ENCODE measurements around the gene MVD. TPM values are rescaled to one million over a fixed set of nuclear protein-coding genes. Genes with fewer than 3 reads are reported as not detected.
A peak's percentile ranks its signal among the peaks of the same experiment; 100 is the strongest.

Gene MVD
- total and polyA plus RNA-seq, 2 of the 4 experiments (the other 2 are of a cell fraction), result 18.3 to 28.4 TPM

DNA sequence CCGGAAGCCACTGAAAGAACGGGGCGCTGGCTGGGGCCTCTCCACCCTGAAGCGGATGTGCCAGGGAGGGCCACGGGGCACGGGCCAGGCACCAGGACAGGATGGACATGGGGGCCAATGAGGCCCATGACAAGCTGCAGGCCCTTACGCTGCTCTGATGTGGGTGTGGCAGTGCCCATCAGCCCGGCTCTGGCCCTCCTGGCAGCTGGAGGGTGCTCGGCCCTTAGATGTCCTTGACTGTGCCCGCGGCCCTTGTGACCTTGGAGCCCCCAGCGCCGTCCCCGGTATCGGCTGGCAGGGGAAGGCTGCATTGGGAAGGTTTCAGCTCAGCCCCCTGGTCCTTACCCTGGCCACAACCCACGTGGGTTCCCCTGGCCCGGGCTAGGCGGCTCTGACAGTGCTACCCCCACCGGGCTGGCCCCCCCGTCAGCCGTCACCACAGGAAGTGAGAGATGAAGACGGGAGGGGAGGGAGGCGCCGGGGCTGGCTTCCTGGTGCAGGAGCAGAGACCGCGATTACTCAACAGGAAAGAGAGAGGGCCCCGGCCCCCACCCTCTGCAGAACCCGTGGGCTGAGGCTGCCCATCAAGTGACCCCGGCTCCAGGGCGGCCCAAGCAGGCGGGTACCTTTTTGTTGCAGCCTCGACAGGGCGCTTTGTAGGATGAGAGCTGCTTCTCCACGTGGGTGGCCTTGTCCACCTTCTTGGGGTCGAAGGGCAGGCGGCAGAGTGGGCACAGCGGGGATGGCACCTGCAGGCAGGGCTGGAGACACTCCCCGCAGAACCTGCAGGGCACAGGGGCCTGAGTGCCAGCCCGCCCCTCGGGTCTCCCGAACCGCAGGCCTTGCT, 38.0 kb upstream of the MVD start:
- in situ Hi-C loops (cut with MboI; ENCODE audit: low sequenced_read_pairs) (no loop called here), dilution Hi-C loops (cut with HindIII; ENCODE audit: low sequenced_read_pairs, unreplicated experiment) (no loop called here), intact Hi-C loops (cut with micrococcal nuclease) (loop anchor here (1.0 kb wide), 1 partner anchor 15 kb away; the partner anchor contains the start of gene SNAI3)
- DNase-seq (peak; percentile 90), ATAC-seq (ENCODE audit: low read depth) (peak; percentile 90)
- Histone ChIP-seq H3K23ac (ENCODE audit: low read depth, low read length) (peak overlapping the region; percentile 43; the same call in 1 of the 2 replicates), H3K79me1 (ENCODE audit: low read depth in 1 of 2, low read length in 2 of 2) (peaks cover 15 to 51% of the 10 kb centered on the region in 2 experiments), H3K4ac (ENCODE audit: low read depth, low read length) (peak overlapping the region; percentile 96), H3K9me3 (ENCODE audit: control insufficient read depth, insufficient read depth, low read length) (no peaks in the 10 kb centered on the region), H2AFZ (replicated peaks; ENCODE audit: low read length, poor library complexity) (peak overlapping the region; percentile 90), H2BK120ac (ENCODE audit: low read depth, low read length) (peak overlapping the region; percentile 85), H3K4me2 (ENCODE audit: low read depth, low read length) (peak overlapping the region; percentile 51), H2AK5ac (ENCODE audit: low read depth, low read length) (peak overlapping the region; percentile 98), H3K56ac (ENCODE audit: extremely low read depth, insufficient read depth, low read length) (0 out of 2 replicates have a peak overlapping the region, but pooled peaks have one; percentile 28), H3K18ac (ENCODE audit: low read depth, low read length) (no peak overlapping the region), H4K5ac (ENCODE audit: low read depth, low read length) (peak overlapping the region; percentile 37), H4K91ac (ENCODE audit: insufficient read depth, low read depth, low read length) (peak overlapping the region; percentile 59), H4K8ac (ENCODE audit: low read depth in 2 of 2, low read length in 2 of 2) (peak overlapping the region; percentile 76 to 94), H3K9ac (ENCODE audit: low read depth, low read length) (peak overlapping the region; percentile 21; the same call in 1 of the 2 replicates), H2AK9ac (replicated peaks; ENCODE audit: low read depth, low read length, poor library complexity) (peak overlapping the region; percentile 98), H2BK5ac (ENCODE audit: low read depth, low read length, poor library complexity, severe bottlenecking) (peak overlapping the region; percentile 79), H3K27me3 (ENCODE audit: control insufficient read depth, insufficient read depth, low read length) (no peaks in the 10 kb centered on the region), H3K27ac (ENCODE audit: insufficient read depth, low read length) (peak overlapping the region; percentile 74), H3K9me1 (ENCODE audit: insufficient read depth, low read length) (no peaks in the 10 kb centered on the region; the same call in none of the 2 replicates), H3K4me3 (ENCODE audit: insufficient read depth, low read depth, low read length) (no peak overlapping the region), H3K4me1 (ENCODE audit: control insufficient read depth, insufficient read depth, low read length) (peaks cover 14% of the 10 kb centered on the region), H2BK15ac (ENCODE audit: low read depth, low read length) (peak overlapping the region; percentile 27; the same call in 1 of the 3 replicates), H3K36me3 (ENCODE audit: control insufficient read depth, insufficient read depth, low read length) (peaks cover 33% of the 10 kb centered on the region), H3K14ac (replicated peaks; ENCODE audit: low read depth, low read length) (peak overlapping the region; percentile 13; the same call in 1 of the 2 replicates), H2BK20ac (ENCODE audit: low read depth, low read length) (peak overlapping the region; percentile 21), H4K20me1 (ENCODE audit: insufficient read depth, low read length) (no peaks in the 10 kb centered on the region; the same call in 1 of the 2 replicates)
- BruUV-seq (replicated peaks), result no TSS peak
- WGBS, 2 experiments (ENCODE audit: extremely low coverage in 2 of 2, insufficient read length in 1 of 2), result 72% methylated on average over 18 of the region's 42 CpGs; no CpG with 5 or more reads in 1 of the 2 experiments
- POLR2A ChIA-PET (ENCODE audit: unreplicated experiment), result no interaction called here
- TF ChIP-seq MAFK (IDR thresholded peaks at IDR 0.05; ENCODE audit: low read depth, low read length) (no peak), CHD1 (IDR thresholded peaks at IDR 0.05; ENCODE audit: low read depth, low read length) (no peak), FOS (IDR thresholded peaks at IDR 0.05; ENCODE audit: low read depth, low read length) (0 out of 2 replicates have a peak, but pooled peaks have one; percentile 3), MAZ (IDR thresholded peaks at IDR 0.05; ENCODE audit: borderline replicate concordance, low read depth, low read length) (peak; percentile 100), MXI1 (IDR thresholded peaks at IDR 0.05; ENCODE audit: borderline replicate concordance, low read depth, low read length) (peak; percentile 90; the same call in 1 of the 2 replicates), RFX5 (IDR thresholded peaks at IDR 0.05; ENCODE audit: low read depth, low read length) (no peak), SMC3 (IDR thresholded peaks at IDR 0.05; ENCODE audit: low read depth, low read length) (no peak), NFE2L2 (IDR thresholded peaks at IDR 0.05; ENCODE audit: low read depth, low read length) (no peak), RAD21 (IDR thresholded peaks at IDR 0.05; ENCODE audit: low read length) (no peak), CEBPB (IDR thresholded peaks at IDR 0.05; ENCODE audit: low read depth, low read length) (peak; percentile 85), BHLHE40 (IDR thresholded peaks at IDR 0.05; ENCODE audit: low read depth, low read length) (0 out of 2 replicates have a peak, but pooled peaks have one; percentile 14)
- TF ChIP-seq, protein P1, sequence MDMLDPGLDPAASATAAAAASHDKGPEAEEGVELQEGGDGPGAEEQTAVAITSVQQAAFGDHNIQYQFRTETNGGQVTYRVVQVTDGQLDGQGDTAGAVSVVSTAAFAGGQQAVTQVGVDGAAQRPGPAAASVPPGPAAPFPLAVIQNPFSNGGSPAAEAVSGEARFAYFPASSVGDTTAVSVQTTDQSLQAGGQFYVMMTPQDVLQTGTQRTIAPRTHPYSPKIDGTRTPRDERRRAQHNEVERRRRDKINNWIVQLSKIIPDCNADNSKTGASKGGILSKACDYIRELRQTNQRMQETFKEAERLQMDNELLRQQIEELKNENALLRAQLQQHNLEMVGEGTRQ (IDR thresholded peaks at IDR 0.05; ENCODE audit: low read depth, low read length), result peak; percentile 64
- TF ChIP-seq, protein P2, sequence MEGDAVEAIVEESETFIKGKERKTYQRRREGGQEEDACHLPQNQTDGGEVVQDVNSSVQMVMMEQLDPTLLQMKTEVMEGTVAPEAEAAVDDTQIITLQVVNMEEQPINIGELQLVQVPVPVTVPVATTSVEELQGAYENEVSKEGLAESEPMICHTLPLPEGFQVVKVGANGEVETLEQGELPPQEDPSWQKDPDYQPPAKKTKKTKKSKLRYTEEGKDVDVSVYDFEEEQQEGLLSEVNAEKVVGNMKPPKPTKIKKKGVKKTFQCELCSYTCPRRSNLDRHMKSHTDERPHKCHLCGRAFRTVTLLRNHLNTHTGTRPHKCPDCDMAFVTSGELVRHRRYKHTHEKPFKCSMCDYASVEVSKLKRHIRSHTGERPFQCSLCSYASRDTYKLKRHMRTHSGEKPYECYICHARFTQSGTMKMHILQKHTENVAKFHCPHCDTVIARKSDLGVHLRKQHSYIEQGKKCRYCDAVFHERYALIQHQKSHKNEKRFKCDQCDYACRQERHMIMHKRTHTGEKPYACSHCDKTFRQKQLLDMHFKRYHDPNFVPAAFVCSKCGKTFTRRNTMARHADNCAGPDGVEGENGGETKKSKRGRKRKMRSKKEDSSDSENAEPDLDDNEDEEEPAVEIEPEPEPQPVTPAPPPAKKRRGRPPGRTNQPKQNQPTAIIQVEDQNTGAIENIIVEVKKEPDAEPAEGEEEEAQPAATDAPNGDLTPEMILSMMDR (conservative IDR thresholded peaks at IDR 0.05; ENCODE audit: low read depth, low read length), result no peak
- CTCF ChIA-PET, result interaction anchor here (0.6 kb wide), 1 partner anchor 428 kb away, joined by 5 read pairs; no protein-coding TSS in a partner anchor
